GM12891 (cell line): ENCODE measurements around the gene ALDH1L1.

Source experiments
- DNase-seq: peaks from one replicate; pipeline ENCODE4 v3.0.0; 2011; ENCODE audit warnings: low spot score; ENCODE audit not compliant: insufficient read length
- FAIRE-seq: peaks from 2 replicates; lab custom pipeline; 2011; peaks lifted over from hg19 to GRCh38; lab: Jason Lieb, UNC
- PAX5 ChIP-seq: IDR thresholded peaks from 2 replicates; pipeline ENCODE4 v1.6.1; 2011; ENCODE audit warnings: low read length, moderate library complexity, mild to moderate bottlenecking; ENCODE audit not compliant: insufficient read depth, severe bottlenecking
- POLR2A ChIP-seq: IDR thresholded peaks from 2 replicates; pipeline ENCODE4 v1.6.1; 2011; ENCODE audit warnings: low read depth, low read length, control low read depth
- POLR2AphosphoS5 ChIP-seq: IDR thresholded peaks from 2 replicates; pipeline ENCODE4 v1.6.1; 2011; ENCODE audit warnings: low read depth, low read length, control low read depth
- POU2F2 ChIP-seq: IDR thresholded peaks from 2 replicates; pipeline ENCODE4 v1.6.1; 2011; ENCODE audit warnings: low read depth, mild to moderate bottlenecking, control low read depth, low read length, moderate library complexity
- SPI1 ChIP-seq: IDR thresholded peaks from 2 replicates; pipeline ENCODE4 v1.6.1; 2011; ENCODE audit warnings: low read depth, low read length, control low read depth
- TAF1 ChIP-seq: IDR thresholded peaks from 2 replicates; pipeline ENCODE4 v1.6.1; 2011; ENCODE audit warnings: low read depth, low read length, control low read depth

The ALDH1L1 gene

GRCh38 chr3:126170073-126170777, 10.2 kb downstream of the ALDH1L1 start:
- FAIRE-seq (no peak), DNase-seq (no peak)
- TF ChIP-seq POLR2AphosphoS5, result no peak
- no peak for TF ChIP-seq POLR2A
- no peak for TF ChIP-seq POU2F2
- TF ChIP-seq PAX5, result no peak
- no peak for TF ChIP-seq SPI1
- no peak for TF ChIP-seq TAF1

GRCh38 chr3:126167566-126167965, 12.8 kb downstream of the ALDH1L1 start:
- no peak for FAIRE-seq
- TF ChIP-seq PAX5 (no peak), POLR2AphosphoS5 (no peak), TAF1 (no peak)
- DNase-seq, result no peak

GRCh38 chr3:126166009-126166408, 14.4 kb downstream of the ALDH1L1 start:
- no peak for DNase-seq
- no peak for TF ChIP-seq SPI1
- TF ChIP-seq POLR2A, result no peak
- TF ChIP-seq PAX5, result no peak
- no peak for TF ChIP-seq POU2F2
- no peak for TF ChIP-seq TAF1
- TF ChIP-seq POLR2AphosphoS5, result no peak
- FAIRE-seq, result no peak

DNA sequence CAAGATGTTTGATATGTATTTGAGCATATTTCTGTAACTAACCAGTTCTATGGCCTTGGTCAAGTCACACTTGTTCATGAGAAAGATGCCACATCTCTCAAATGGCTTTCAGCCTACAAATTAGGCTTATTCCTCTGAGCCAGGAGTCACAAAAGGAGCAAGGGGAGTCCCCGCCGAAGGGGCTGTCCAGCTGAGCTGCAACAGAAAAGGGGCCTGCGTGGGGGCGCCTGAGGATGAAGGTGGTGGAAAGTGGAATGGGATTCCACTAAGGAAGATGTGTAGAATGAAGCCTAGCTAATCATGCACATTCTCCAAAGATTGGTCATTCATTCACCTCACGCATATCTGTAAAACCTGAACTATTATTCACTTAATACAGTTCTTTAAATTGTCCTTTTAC, 19.1 kb downstream of the ALDH1L1 start:
- DNase-seq (no peak), FAIRE-seq (no peak)
- TF ChIP-seq PAX5, result no peak
- no peak for TF ChIP-seq POLR2A
- no peak for TF ChIP-seq POU2F2
- TF ChIP-seq TAF1, result no peak
- no peak for TF ChIP-seq POLR2AphosphoS5
- no peak for TF ChIP-seq SPI1

DNA sequence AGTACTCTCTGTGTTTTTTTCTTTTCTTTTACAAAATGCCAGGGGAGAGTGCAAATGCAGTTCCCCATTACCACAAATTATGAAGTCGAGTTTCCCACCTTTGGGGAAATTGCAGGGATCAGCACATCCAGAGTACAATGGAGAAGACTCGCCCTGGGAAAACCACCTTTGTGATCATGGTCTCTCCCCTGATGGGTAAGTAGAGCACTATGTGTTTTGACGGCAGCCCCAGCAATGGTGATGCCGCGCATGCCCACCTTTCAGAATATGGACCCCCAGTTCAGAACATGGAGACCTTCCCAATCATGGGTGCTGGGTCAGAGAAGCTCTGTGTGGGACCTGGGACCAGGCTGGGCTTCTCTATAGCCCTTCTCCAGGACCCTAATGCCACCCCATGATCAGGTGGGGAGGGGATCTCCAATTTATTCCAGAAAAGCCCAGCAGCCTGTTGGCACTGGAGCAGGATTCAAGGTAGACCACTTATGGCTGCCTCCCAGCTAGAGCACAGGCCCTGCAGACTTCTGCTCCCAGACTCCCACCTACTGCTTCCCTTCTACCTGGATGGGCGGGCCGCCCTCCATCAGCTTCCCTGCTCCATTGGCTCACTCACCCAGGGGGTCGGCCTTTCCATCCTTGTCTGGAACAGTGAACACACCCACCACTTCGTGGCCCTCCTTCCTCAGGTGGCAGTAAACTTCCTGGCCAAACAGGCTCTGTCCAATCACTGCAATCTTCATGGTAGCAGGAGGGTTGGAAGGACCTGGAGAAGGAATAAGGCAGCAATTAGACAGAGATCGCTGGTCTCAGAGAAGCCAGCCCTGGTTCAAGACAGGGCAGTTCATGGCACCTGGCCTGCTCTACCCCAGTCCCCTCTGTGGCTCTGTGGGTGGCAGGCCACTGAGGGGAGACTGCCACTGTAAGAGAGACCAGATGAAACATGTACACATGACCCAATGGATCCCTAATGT, 19.9 kb downstream of the ALDH1L1 start:
- FAIRE-seq (no peak), DNase-seq (no peak)
- TF ChIP-seq POLR2A (no peak), TAF1 (no peak), PAX5 (no peak), POLR2AphosphoS5 (no peak), SPI1 (no peak), POU2F2 (no peak)

- TF ChIP-seq TAF1 (no peak), POU2F2 (no peak), SPI1 (no peak), POLR2AphosphoS5 (no peak), POLR2A (no peak)
- DNase-seq (no peak), FAIRE-seq (no peak)
Measured at GRCh38 chr3:126159476-126159875, 20.9 kb downstream of the ALDH1L1 start.

GRCh38 chr3:126158912-126159454, 21.4 kb downstream of the ALDH1L1 start:
- TF ChIP-seq TAF1 (no peak), SPI1 (no peak), POU2F2 (no peak), PAX5 (no peak), POLR2AphosphoS5 (no peak), POLR2A (no peak)
- no peak for FAIRE-seq

GRCh38 chr3:126158016-126158911, 22.1 kb downstream of the ALDH1L1 start:
- TF ChIP-seq POU2F2 (no peak), TAF1 (no peak), POLR2AphosphoS5 (no peak)
- FAIRE-seq, result no peak
- no peak for DNase-seq

More at GRCh38 chr3:126158912-126159454, 21.4 kb downstream of the ALDH1L1 start:
- no peak for DNase-seq

DNA sequence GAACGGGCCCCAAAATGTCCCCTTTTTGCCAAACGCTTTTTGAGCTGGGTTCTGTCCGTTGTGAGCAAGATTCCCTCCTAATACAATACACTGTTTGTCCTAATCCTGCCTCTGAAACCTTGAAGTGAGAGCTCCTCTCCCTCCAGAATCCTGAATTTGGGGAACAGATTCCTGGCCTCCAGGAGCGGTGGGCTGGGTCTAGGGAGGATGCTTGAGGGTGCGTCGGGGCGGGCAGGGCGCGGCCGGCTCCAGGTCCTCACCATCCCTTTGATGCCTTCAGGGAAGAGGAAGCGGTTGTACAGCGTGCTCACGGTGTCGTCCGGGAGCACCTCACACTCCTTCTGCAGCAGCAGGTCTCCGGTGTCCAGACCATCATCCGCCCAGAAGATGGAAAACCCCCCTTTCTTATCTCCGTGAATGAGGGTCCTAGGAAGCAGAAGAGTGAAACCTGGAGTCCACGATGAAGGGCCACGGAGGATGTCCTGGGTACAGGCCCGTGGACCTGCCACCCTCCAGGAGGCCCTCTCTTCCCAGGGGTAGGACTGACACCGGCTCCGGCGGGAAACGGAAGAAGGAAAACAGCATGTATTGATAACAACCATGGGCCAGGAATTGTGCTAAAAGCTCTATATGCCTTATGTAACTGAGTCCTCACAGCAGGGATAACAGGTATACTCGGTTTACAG, 23.2 kb downstream of the ALDH1L1 start:
- FAIRE-seq (no peak), DNase-seq (no peak)
- no peak for TF ChIP-seq TAF1

GRCh38 chr3:126156468-126156867, 23.9 kb downstream of the ALDH1L1 start:
- TF ChIP-seq POLR2AphosphoS5 (no peak), POU2F2 (no peak), PAX5 (no peak), TAF1 (no peak), POLR2A (no peak), SPI1 (no peak)
- no peak for DNase-seq
- no peak for FAIRE-seq
